ENCODE results near the gene ABCB1.

The ABCB1 gene

DNA sequence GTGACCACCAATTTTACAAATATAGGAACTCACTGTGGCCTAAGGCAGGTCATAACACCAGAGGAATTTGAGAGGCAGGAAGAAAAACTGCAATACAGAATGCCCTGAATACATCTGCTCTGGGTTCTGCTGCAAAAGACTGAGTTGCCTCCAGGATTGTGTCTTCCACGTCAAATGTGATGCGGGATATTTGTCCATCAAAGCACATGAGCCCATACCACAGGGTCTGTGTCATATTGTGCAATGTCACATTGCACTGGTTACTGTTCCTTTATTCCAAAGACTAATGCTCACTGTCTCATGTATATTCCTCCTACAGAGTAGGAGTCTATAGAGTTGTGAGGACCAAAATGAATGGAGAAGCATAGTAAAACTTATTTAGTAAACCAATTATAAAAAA, 66.6 kb downstream of the ABCB1 start:
- H3K4me3 ChIP-seq (ENCODE audit: low read depth, low read length), result no peak overlapping the region
- TF ChIP-seq, protein P1, sequence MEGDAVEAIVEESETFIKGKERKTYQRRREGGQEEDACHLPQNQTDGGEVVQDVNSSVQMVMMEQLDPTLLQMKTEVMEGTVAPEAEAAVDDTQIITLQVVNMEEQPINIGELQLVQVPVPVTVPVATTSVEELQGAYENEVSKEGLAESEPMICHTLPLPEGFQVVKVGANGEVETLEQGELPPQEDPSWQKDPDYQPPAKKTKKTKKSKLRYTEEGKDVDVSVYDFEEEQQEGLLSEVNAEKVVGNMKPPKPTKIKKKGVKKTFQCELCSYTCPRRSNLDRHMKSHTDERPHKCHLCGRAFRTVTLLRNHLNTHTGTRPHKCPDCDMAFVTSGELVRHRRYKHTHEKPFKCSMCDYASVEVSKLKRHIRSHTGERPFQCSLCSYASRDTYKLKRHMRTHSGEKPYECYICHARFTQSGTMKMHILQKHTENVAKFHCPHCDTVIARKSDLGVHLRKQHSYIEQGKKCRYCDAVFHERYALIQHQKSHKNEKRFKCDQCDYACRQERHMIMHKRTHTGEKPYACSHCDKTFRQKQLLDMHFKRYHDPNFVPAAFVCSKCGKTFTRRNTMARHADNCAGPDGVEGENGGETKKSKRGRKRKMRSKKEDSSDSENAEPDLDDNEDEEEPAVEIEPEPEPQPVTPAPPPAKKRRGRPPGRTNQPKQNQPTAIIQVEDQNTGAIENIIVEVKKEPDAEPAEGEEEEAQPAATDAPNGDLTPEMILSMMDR (IDR thresholded peaks at IDR 0.05; ENCODE audit: low read depth, low read length), result no peak
- in situ Hi-C loops (cut with HindIII; ENCODE audit: low sequenced_read_pairs), result no loop called here
- DNase-seq (ENCODE audit: low read depth, low spot score), result no peak

- H3K4me3 ChIP-seq (ENCODE audit: low read depth, low read length), result no peak overlapping the region
- TF ChIP-seq, protein P1 (IDR thresholded peaks at IDR 0.05; ENCODE audit: low read depth, low read length), result no peak
- in situ Hi-C loops (cut with HindIII; ENCODE audit: low sequenced_read_pairs), result no loop called here
- DNase-seq (ENCODE audit: low read depth, low spot score), result no peak
Observed at GRCh38 chr7:87530126-87530525, 70.6 kb downstream of the ABCB1 start.

DNA sequence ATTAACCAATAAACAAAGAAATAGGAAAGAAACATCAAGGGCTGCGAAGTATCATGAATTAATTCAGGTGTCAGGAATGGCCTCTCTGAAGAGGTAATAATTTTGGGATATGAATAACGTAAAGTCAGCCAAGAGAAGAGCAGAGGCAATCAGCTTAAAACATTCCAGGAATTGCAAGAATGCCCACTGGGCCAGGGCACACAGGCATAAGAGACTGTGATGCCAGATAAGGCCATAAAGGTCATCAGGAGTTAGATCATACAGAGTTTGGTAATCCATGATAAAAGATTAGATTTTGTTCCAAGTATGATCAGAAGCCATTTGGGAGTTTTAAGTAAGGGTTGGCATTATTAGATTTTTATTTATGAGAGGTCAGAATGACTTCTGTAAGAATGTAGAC, 72.0 kb downstream of the ABCB1 start:
- TF ChIP-seq, protein P1 (IDR thresholded peaks at IDR 0.05; ENCODE audit: low read depth, low read length), result no peak
- H3K4me3 ChIP-seq (ENCODE audit: low read depth, low read length), result no peak overlapping the region
- in situ Hi-C loops (cut with HindIII; ENCODE audit: low sequenced_read_pairs), result no loop called here

DNA sequence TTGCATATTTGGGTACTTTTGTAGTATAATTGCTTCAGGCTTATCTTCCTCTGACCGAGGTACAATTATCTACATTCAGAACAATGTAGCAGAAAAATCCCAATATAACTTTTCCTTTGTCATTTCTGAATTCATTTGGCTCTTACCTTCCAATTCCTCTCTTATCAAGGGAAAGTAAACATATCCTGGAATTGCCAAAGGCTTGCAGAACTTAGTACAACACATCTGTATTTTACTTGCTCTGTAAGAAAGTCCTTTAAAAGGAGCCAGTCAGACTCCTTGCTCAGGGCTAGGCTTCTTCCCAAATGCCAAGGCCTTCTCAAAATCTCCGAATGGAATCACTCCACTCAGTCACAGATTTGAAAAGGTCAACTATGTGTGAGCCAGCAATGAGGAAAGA, 81.9 kb downstream of the ABCB1 start:
- no peak for DNase-seq (ENCODE audit: low read depth, low spot score)
- TF ChIP-seq, protein P1 (IDR thresholded peaks at IDR 0.05; ENCODE audit: low read depth, low read length), result no peak
- H3K4me3 ChIP-seq (ENCODE audit: low read depth, low read length), result no peak overlapping the region
- in situ Hi-C loops (cut with HindIII; ENCODE audit: low sequenced_read_pairs), result no loop called here

More for the DNA sequence above, 72.0 kb downstream of the ABCB1 start:
- DNase-seq (ENCODE audit: low read depth, low spot score), result no peak

GRCh38 chr7:87517891-87518290, 82.8 kb downstream of the ABCB1 start:
- TF ChIP-seq, protein P1 (IDR thresholded peaks at IDR 0.05; ENCODE audit: low read depth, low read length), result no peak
- no peak overlapping the region for H3K4me3 ChIP-seq (ENCODE audit: low read depth, low read length)
- no peak for DNase-seq (ENCODE audit: low read depth, low spot score)
- in situ Hi-C loops (cut with HindIII; ENCODE audit: low sequenced_read_pairs), result no loop called here

DNA sequence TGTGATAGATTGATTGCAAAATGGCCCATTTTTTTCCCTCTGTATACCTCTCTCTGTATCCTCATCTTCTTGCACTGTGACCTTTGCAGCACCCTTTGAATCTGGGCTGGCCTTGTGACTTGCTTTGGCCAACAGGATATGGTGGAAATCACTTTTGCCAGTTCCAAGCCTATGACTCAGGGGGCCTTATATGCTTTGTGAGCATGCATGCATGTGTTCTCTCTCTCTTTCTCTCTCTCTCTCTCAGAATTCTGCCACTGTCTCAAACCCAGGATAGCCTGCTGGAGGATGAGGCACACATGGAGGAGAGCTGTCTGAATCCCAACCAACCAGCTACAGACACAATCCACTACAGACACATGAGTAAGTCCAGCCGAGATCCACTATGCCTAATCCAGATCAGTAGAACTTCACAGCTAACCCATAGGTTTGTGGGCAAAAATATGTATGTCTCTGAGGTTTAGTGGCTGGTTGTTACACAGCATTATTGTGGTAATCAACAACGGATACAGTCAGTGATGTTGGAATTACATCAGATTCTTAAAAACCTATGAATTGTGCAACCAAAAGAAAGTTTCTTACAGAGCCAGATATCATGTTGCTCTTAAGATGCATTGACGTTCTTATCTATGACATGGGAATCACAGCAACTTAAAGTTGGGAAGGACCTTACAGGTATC, 83.4 kb downstream of the ABCB1 start:
- TF ChIP-seq, protein P1 (IDR thresholded peaks at IDR 0.05; ENCODE audit: low read depth, low read length), result no peak
- in situ Hi-C loops (cut with HindIII; ENCODE audit: low sequenced_read_pairs), result no loop called here
- no peak overlapping the region for H3K4me3 ChIP-seq (ENCODE audit: low read depth, low read length)
- DNase-seq (ENCODE audit: low read depth, low spot score), result peak; percentile 28

Measured in astrocyte of the spinal cord (primary cell).